ENCODE results near the gene XRN2.

- no peak for TF ChIP-seq CTCF (conservative IDR thresholded peaks at IDR 0.05 in 1 of 2, IDR thresholded peaks at IDR 0.05 in 1 of 2; ENCODE audit: extremely low read depth in 1 of 2, insufficient read depth in 1 of 2, low read depth in 1 of 2, low read length in 2 of 2)
- TF ChIP-seq EZH2 (IDR thresholded peaks at IDR 0.05; ENCODE audit: borderline replicate concordance, low read length) = no peak
These were observed 52.9 kb downstream of the XRN2 start for GRCh38 chr20:21355981-21356380.
